ENCODE data around the gene HIVEP1.

The HIVEP1 gene

DNA sequence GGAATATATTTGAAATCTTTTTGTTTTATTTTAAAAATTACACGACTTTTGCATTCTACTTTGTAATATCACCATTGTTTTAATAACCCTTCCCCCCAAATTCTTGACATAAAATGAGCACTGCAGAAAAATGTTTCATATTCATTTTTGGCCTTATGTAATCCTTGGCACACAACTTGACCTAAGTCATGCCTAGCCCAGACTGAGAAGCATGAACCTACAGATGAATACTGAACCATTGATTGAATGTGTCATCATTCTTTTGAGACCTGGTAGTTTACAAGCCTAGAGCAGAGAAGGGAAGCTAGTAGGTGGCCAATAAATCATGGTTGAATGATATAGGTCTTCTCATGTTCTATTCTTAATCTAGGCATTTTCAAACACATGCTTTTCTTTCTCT, 188.6 kb downstream of the HIVEP1 start:
- DNase-seq, result no peak

GRCh38 chr6:12203001-12203400, 190.9 kb downstream of the HIVEP1 start:
- DNase-seq, result no peak

- DNase-seq, result no peak
Observed at GRCh38 chr6:12208190-12208589, 196.1 kb downstream of the HIVEP1 start.

GRCh38 chr6:12208673-12209072, 196.6 kb downstream of the HIVEP1 start:
- DNase-seq, result no peak

Measured in CD4-positive, alpha-beta T cell treated with Interleukin-6 for 4 hours (primary cell).